SK-N-MC (cell line): ENCODE results near the gene CELF2.

Experiments
- DNase-seq: peaks from one replicate; pipeline ENCODE4 v3.0.0-alpha.2; 2011; ENCODE audit warnings: low read depth, low spot score
- H3K27ac ChIP-seq: fragments of 200-600 bp; sonication (generic); 2 replicates; pipeline ENCODE4 v1.5.1; 2016; ENCODE audit warnings: mixed run types
- H3K36me3 ChIP-seq: fragments of 200-600 bp; sonication (generic); 2 replicates; pipeline ENCODE4 v1.6.1; 2017; ENCODE audit warnings: antibody characterized with exemption, low read length, mixed read lengths; ENCODE audit not compliant: insufficient read depth
- H3K4me3 ChIP-seq: fragments of 200-600 bp; sonication (generic); 2 replicates; pipeline ENCODE4 v1.5.1; 2016
- H3K9ac ChIP-seq: fragments of 200-600 bp; sonication (generic); 2 replicates; pipeline ENCODE4 v1.8.0; 2017; ENCODE audit warnings: mixed run types, mixed read lengths; ENCODE audit not compliant: insufficient read length
- H3K9me3 ChIP-seq: fragments of 200-600 bp; sonication (generic); 2 replicates; pipeline ENCODE4 v1.6.1; 2017; ENCODE audit warnings: low read depth, mild to moderate bottlenecking, antibody characterized with exemption, low read length, moderate library complexity, mixed read lengths
- EZH2 ChIP-seq: fragments of 200-600 bp; sonication (generic); IDR thresholded peaks from one replicate; pipeline ENCODE4 v1.6.1; 2017; ENCODE audit warnings: antibody characterized with exemption
- FOXP2 ChIP-seq: optimal IDR thresholded peaks from 2 replicates; pipeline ENCODE3; 2011; ENCODE audit warnings: mild to moderate bottlenecking, moderate library complexity; ENCODE audit not compliant: insufficient read depth; ENCODE audit errors: extremely low read length, control extremely low read depth
- POLR2AphosphoS5 ChIP-seq: IDR thresholded peaks from 2 replicates; pipeline ENCODE4 v1.6.1; 2012; ENCODE audit warnings: mild to moderate bottlenecking, low read depth, low read length, borderline replicate concordance

CELF2 gene

DNA sequence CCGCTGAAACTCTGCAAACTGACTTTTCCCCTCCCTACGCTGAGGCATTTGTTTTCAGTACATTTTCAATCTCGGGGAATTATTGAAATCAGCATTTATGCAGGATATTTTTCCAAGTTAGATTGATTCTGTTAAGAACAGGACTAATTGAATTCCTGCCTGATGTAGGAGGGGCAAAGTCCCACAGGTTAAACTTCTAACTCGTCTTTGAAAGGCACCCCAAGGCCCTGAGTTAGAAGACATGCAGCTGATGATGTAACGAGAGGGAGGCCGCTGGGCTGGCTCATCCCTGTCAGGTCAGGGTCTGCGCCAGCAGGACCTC is 253.1 kb downstream of the CELF2 start:
- Histone ChIP-seq H3K36me3 (no peaks in the 10 kb centered on the region), H3K4me3 (no peak overlapping the region)

DNA sequence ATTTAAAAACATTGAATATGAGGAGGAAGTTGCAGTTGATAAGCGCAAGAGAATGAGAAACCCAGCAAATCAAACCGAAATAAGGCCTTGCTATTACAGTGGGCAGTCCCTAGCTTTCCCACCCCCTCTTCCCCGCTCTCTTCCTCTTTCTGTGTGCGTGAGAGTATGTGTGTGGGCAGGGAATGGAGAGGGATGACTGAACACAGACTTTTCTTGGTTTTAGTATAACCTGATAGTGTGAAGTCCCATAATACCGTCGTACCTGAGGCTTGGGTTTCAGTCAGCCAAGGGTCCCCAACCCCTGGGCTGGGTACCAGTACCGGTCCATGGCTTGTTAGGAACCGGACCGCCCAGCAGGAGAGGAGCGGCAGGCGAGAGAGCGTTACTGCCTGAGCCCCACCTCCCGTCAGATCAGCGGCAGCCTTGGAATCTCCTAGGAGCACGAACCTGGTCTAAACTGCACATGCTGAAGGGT is 255.3 kb downstream of the CELF2 start:
- Histone ChIP-seq H3K4me3 (no peak overlapping the region), H3K27ac (no peak overlapping the region), H3K36me3 (no peaks in the 10 kb centered on the region), H3K9ac (no peak overlapping the region), H3K9me3 (no peaks in the 10 kb centered on the region)
- TF ChIP-seq EZH2: no peak
- no peak for TF ChIP-seq POLR2AphosphoS5
- no peak for TF ChIP-seq FOXP2
- DNase-seq: no peak

More for the DNA sequence above, 253.1 kb downstream of the CELF2 start:
- H3K9ac ChIP-seq: no peak overlapping the region
- no peaks in the 10 kb centered on the region for H3K9me3 ChIP-seq
- no peak overlapping the region for H3K27ac ChIP-seq
- DNase-seq: no peak
- TF ChIP-seq POLR2AphosphoS5: no peak
- TF ChIP-seq FOXP2: no peak
- no peak for TF ChIP-seq EZH2

DNA sequence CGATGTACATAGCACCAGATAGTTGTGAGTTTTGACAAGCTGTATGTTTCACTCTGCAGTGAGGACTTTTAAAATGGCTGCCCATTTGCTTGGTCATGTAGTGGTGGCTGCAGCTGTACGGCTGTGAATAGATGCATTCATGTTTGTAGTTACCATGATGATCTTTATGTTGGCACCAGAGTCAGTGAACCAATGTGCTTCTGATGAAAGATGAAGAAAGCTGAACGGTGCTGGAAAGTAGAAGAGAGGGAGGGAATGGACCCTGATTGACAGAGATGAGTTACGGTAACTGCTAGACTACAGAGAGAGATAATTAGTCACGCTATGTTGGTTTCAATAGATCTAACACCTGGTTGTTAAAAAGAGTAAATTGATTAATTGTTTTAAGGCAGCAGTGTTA is 256.8 kb downstream of the CELF2 start:
- TF ChIP-seq EZH2 (no peak), POLR2AphosphoS5 (no peak), FOXP2 (no peak)
- H3K4me3 ChIP-seq: no peak overlapping the region
- no peaks in the 10 kb centered on the region for H3K9me3 ChIP-seq
- H3K36me3 ChIP-seq: no peaks in the 10 kb centered on the region
- no peak overlapping the region for H3K9ac ChIP-seq
- no peak for DNase-seq
- no peak overlapping the region for H3K27ac ChIP-seq

DNA sequence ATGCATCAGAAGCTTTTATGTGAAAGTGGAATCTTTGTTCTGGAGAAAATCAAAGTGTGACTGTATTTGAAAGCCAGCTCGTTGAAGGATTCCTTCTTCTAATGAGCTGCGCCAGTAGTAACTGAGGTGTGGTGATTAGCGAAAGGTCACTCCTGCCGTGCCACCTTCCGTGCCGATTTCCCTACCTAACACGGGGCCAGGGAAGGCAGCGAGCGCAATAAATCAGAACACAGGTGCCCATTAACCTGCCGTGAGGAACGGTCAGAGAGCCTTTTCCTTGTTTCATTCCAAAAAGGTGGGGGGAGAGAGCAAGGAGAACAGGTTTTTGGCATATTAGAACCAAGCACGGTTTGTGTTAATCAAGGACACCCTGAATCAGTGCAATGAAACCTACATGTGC is 258.0 kb downstream of the CELF2 start:
- no peak for DNase-seq
- TF ChIP-seq EZH2: no peak
- TF ChIP-seq POLR2AphosphoS5: no peak
- TF ChIP-seq FOXP2: no peak
- H3K9me3 ChIP-seq: no peaks in the 10 kb centered on the region
- no peaks in the 10 kb centered on the region for H3K36me3 ChIP-seq
- no peak overlapping the region for H3K27ac ChIP-seq
- no peak overlapping the region for H3K9ac ChIP-seq
- no peak overlapping the region for H3K4me3 ChIP-seq

DNA sequence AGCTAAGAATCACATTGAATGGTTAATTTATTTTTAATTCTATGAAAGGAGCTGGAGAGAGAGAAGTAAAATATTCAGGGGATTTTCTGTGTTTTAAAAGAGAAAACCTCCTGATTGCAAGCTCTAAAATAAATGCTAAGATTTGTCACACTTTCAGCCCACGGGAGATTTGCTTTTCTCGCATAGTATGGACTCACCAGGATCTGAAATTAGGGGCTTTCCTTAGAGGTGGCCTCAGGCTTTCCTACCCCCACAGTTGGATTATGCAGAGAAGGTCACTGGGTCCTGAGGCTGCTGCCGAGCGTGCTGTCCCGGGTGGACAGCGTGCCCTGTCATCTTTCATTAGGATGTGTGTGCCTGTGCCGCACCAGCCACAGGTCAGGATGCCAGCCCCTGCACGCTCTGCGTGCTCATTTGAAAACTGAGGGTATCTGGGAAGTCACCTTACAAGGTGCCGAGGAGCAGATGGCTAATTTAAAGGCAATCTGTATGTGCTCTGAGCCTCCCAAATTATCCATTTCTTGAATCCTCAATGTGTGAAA is 258.8 kb downstream of the CELF2 start:
- Histone ChIP-seq H3K9me3 (no peaks in the 10 kb centered on the region), H3K9ac (no peak overlapping the region), H3K27ac (no peak overlapping the region), H3K4me3 (no peak overlapping the region), H3K36me3 (no peaks in the 10 kb centered on the region)
- TF ChIP-seq FOXP2: no peak
- TF ChIP-seq POLR2AphosphoS5: no peak
- TF ChIP-seq EZH2: no peak
- DNase-seq: no peak

DNA sequence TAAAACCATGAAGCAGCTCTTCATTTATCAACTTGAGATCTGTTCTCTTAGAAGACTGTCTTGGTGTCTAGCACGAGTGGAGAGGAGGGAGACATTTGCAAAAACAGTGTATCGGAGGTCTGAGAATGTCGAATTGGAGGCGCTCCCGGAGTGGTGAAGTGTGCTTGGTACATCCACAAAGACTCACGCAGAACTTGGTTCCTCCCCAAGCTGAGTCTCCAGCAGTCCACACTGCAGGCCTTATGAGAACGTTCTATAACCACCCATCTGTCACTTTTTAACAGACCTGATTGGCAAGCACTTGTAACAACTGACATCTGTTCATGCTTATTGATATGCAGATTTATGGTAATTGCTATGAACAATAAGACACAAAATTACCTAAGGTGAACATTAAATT is 261.6 kb downstream of the CELF2 start:
- Histone ChIP-seq H3K4me3 (no peak overlapping the region), H3K36me3 (no peaks in the 10 kb centered on the region), H3K9me3 (no peaks in the 10 kb centered on the region), H3K9ac (no peak overlapping the region), H3K27ac (no peak overlapping the region)
- DNase-seq: no peak
- TF ChIP-seq FOXP2 (no peak), EZH2 (no peak), POLR2AphosphoS5 (no peak)

DNA sequence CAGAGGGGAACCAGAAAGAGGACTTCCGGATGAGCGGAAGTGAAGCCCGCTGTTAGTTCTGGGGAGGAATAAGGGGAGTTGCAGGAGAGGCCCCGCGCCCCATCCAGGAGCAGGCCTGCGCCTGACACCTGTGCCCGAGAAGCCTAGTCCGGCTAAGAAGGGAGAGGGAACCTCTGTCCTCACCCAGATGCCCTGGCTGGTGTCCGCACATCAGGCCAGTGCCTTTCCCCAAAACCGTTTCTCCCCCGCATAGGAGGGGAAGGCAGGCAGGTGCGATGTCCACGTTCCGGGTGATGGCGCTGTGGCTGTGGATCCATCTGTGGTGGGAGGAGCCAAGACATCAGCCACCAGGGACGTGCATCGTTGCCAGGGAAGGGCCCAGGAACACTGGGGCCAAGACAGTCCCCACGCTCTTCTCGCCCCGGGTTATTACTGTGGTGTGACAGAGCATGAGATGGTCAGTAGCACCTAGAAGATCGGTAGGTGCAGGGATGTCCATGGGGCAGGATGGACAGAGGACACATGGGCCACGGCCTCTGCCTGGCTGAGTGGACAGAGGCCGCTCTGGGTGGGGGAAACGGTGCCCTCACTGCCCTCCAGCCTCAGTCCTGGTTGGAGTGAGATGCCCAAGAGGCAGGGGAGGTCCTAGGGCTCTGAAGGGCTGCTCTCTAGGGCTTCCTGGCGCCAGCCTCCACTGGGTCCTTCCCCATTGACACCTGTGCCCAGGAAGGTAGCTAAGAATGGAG is 262.7 kb downstream of the CELF2 start:
- H3K4me3 ChIP-seq: no peak overlapping the region
- H3K9me3 ChIP-seq: no peaks in the 10 kb centered on the region
- TF ChIP-seq EZH2 (no peak), FOXP2 (no peak), POLR2AphosphoS5 (no peak)
- H3K9ac ChIP-seq: no peak overlapping the region
- DNase-seq: no peak
- no peak overlapping the region for H3K27ac ChIP-seq
- H3K36me3 ChIP-seq: no peaks in the 10 kb centered on the region

DNA sequence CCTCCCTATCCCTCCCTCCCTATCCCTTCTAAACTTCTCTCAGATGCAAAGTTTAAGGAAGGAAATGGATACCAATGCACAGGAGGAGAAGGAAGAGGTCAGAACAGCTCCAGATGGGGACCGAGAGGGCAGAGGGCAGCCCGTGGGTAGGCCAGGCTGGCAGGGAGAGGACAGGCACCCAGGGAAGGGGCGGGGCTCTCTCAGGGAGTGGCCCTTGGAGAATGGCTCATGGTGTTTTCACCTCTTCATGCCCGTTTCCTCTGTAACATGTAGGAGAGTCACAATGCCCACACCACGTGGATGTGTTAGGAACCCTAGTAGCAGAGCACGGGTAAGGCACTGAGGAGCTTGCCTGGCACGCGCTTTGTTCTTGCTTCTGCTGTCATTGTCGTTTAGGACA is 264.5 kb downstream of the CELF2 start:
- H3K36me3 ChIP-seq: no peaks in the 10 kb centered on the region
- no peak for DNase-seq
- H3K9me3 ChIP-seq: no peaks in the 10 kb centered on the region
- TF ChIP-seq FOXP2: no peak
- no peak for TF ChIP-seq EZH2
- TF ChIP-seq POLR2AphosphoS5: no peak
- no peak overlapping the region for H3K4me3 ChIP-seq
- H3K27ac ChIP-seq: no peak overlapping the region
- H3K9ac ChIP-seq: no peak overlapping the region

DNA sequence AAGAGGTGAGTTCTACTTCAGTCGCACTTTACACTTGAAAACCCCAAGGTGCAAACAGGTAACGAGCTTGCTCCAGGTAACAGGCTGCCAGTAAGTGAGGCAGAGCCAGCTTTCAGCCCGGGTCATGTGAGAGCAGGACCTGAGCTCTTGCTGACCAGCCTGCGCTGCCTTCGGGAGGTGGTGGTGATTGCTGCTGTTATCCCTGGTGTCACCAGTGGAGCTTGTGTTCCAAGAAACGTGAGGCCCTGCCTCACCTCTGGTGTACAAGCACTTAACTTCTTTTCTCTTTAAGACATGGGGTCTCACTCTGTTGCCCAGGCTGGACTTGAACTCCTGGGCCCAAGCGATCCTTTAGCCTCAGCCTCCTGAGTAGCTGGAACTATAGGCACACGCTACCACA is 265.0 kb downstream of the CELF2 start:
- no peaks in the 10 kb centered on the region for H3K9me3 ChIP-seq
- no peak overlapping the region for H3K9ac ChIP-seq
- TF ChIP-seq FOXP2 (no peak), EZH2 (no peak), POLR2AphosphoS5 (no peak)

More for the DNA sequence above, 265.0 kb downstream of the CELF2 start:
- Histone ChIP-seq H3K4me3 (no peak overlapping the region), H3K27ac (no peak overlapping the region), H3K36me3 (no peaks in the 10 kb centered on the region)
- no peak for DNase-seq
